OCI-LY1 (cell line): ENCODE results near the gene TGFB2.

Experiments used
- CTCF ChIP-seq: fragments of 200-600 bp; sonication (generic), shearing (Covaris generic); IDR thresholded peaks from 2 replicates; pipeline ENCODE4 v1.5.1; 2017; ENCODE audit warnings: mild to moderate bottlenecking, antibody characterized with exemption, low read length, moderate library complexity, mixed read lengths
- EZH2 ChIP-seq: fragments of 200-600 bp; sonication (generic), shearing (Covaris generic); IDR thresholded peaks from 2 replicates; pipeline ENCODE4 v1.8.0; 2017; ENCODE audit warnings: borderline replicate concordance, mixed run types, mild to moderate bottlenecking, antibody characterized with exemption, low read length, moderate library complexity, mixed read lengths

- no peak for TF ChIP-seq CTCF
- TF ChIP-seq EZH2, result no peak
Measured at GRCh38 chr1:218401441-218401997, 56.4 kb downstream of the TGFB2 start.
